ENCODE results near the gene FRMD7.
"Not testable (repeated sequence)": the region's sequence is repeated elsewhere in the genome, so short reads cannot be mapped to it uniquely, and the experiment has no call there.

The FRMD7 gene

GRCh38 chrX:132092439-132093065, 35.3 kb downstream of the FRMD7 start:
- DNase-seq: peak in 1 of 2 experiments; percentile 20

GRCh38 chrX:132090403-132091159, 37.2 kb downstream of the FRMD7 start:
- DNase-seq: no peak

GRCh38 chrX:132088864-132089263, 39.0 kb downstream of the FRMD7 start:
- no peak for DNase-seq

GRCh38 chrX:132086672-132087071, 41.1 kb downstream of the FRMD7 start:
- no peak for DNase-seq

- DNase-seq: no peak
These were observed 42.0 kb downstream of the FRMD7 start for GRCh38 chrX:132085786-132086185.

- no peak for DNase-seq
These were observed 49.9 kb downstream of the FRMD7 start for GRCh38 chrX:132077912-132078311.

- DNase-seq: no peak
These were observed 50.4 kb downstream of the FRMD7 start for GRCh38 chrX:132077414-132077813.

- no peak for DNase-seq
These were observed 56.6 kb downstream of the FRMD7 start for GRCh38 chrX:132071254-132071653.

- no peak for DNase-seq
These were observed 59.4 kb downstream of the FRMD7 start for GRCh38 chrX:132068405-132068804.

- no peak for DNase-seq
These were observed 64.0 kb downstream of the FRMD7 start for GRCh38 chrX:132063862-132064261.

GRCh38 chrX:132063334-132063733, 64.5 kb downstream of the FRMD7 start:
- DNase-seq: no peak

GRCh38 chrX:132059973-132060540, 67.8 kb downstream of the FRMD7 start:
- no peak for DNase-seq

GRCh38 chrX:132058975-132059374, 68.8 kb downstream of the FRMD7 start:
- no peak for DNase-seq

- DNase-seq: no peak
These were observed 69.8 kb downstream of the FRMD7 start for GRCh38 chrX:132058050-132058449.

- not testable (repeated sequence) for DNase-seq
These were observed 76.0 kb downstream of the FRMD7 start for GRCh38 chrX:132051778-132052177.

- no peak for DNase-seq
These were observed 81.3 kb downstream of the FRMD7 start for GRCh38 chrX:132046533-132046932.

GRCh38 chrX:132045456-132045855, 82.4 kb downstream of the FRMD7 start:
- no peak for DNase-seq

GRCh38 chrX:132044953-132045352, 82.9 kb downstream of the FRMD7 start:
- no peak for DNase-seq

GRCh38 chrX:132043977-132044376, 83.8 kb downstream of the FRMD7 start:
- DNase-seq: no peak

GRCh38 chrX:132041015-132041414, 86.8 kb downstream of the FRMD7 start:
- no peak for DNase-seq

GRCh38 chrX:132040066-132040465, 87.8 kb downstream of the FRMD7 start:
- DNase-seq: no peak

GRCh38 chrX:132037479-132037993, 90.3 kb downstream of the FRMD7 start:
- DNase-seq: no peak

GRCh38 chrX:132034648-132035047, 93.2 kb downstream of the FRMD7 start:
- DNase-seq: no peak

GRCh38 chrX:132033166-132033565, 94.7 kb downstream of the FRMD7 start:
- no peak for DNase-seq

All from NCI-H1930 (cell line).